Measurements from ENCODE around the gene MYBBP1A. TPM values are rescaled to one million over a fixed set of nuclear protein-coding genes. Genes with fewer than 3 reads are reported as not detected.

Gene MYBBP1A
- total and polyA plus RNA-seq, 9 donors = 12.7 to 71.4 (median 45.5) TPM

- Histone ChIP-seq H3K27me3 (no peaks in the 10 kb centered on the region), H3K36me3 (no peaks in the 10 kb centered on the region), H3K4me1 (ENCODE audit: insufficient read depth) (no peaks in the 10 kb centered on the region), H3K4me3 (no peak overlapping the region), H3K27ac (no peak overlapping the region), H3K9me3 (no peaks in the 10 kb centered on the region)
- intact Hi-C loops (cut with DNase I) = no loop called here
- 88 to 89% (median 89%) methylated on average over 8 of the region's 8 CpGs for WGBS, 3 donors
- TF ChIP-seq EP300 (IDR thresholded peaks at IDR 0.05) (no peak), POLR2A (IDR thresholded peaks at IDR 0.05) (no peak), CTCF (IDR thresholded peaks at IDR 0.05) (no peak)
- DNase-seq = no peak
These were observed 34.1 kb downstream of the MYBBP1A start for GRCh38 chr17:4520894-4521600.

DNA sequence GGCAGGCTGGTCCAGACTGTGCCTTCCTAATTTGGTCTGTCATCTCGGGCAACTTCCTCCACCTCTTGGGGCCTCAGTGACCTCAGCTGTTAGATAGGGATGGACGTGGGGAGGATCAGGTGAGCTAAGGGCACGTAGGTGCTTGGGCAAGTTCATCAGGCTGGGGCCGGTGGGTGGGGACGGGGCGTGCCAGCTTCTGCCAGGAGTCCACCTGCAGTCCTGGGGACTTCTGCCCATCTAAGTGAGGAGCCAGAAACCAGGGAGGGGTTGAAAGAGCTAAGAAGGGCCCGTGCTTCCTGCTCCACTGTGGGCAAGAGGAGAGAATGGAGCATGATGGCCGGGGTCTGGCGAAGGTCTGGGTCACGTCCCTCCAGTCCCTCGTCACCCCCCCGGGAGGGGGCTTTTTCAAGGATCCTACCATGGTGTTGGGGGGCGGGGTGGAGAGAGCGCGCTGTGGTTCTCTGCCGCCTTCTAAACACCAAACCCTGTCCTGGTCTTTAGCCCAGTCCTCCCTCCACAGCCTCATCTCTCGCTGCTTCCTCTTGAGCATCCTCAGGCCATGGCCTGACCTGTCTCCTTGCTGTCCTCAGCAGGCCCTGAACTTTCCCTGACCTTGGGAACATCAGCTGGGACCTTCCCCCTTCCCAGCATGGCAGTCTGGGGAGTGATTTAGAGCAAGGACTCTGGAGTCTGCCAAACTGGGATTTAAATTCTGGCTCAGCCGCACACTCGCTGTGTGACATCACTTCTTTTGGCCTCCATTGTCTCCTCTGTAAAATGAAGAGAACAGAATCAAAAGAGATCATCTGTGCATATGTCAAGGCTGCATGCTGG is 34.9 kb downstream of the MYBBP1A start:
- H3K36me3 ChIP-seq = no peaks in the 10 kb centered on the region
- WGBS, 3 donors = 87 to 93% (median 87%) methylated on average over 19 of the region's 19 CpGs
- no peaks in the 10 kb centered on the region for H3K4me1 ChIP-seq (ENCODE audit: insufficient read depth)
- no peak overlapping the region for H3K27ac ChIP-seq
- H3K27me3 ChIP-seq = no peaks in the 10 kb centered on the region
- no peaks in the 10 kb centered on the region for H3K9me3 ChIP-seq
- TF ChIP-seq EP300 (IDR thresholded peaks at IDR 0.05) = no peak
- no peak for TF ChIP-seq CTCF (IDR thresholded peaks at IDR 0.05)
- TF ChIP-seq POLR2A (IDR thresholded peaks at IDR 0.05) = no peak
- H3K4me3 ChIP-seq = no peak overlapping the region
- DNase-seq = no peak
- intact Hi-C loops (cut with DNase I) = no loop called here

- Histone ChIP-seq H3K4me1 (ENCODE audit: insufficient read depth) (no peaks in the 10 kb centered on the region), H3K9me3 (no peaks in the 10 kb centered on the region), H3K36me3 (no peaks in the 10 kb centered on the region), H3K4me3 (no peak overlapping the region), H3K27me3 (no peaks in the 10 kb centered on the region), H3K27ac (no peak overlapping the region)
- TF ChIP-seq EP300 (IDR thresholded peaks at IDR 0.05) (no peak), CTCF (IDR thresholded peaks at IDR 0.05) (no peak), POLR2A (IDR thresholded peaks at IDR 0.05) (no peak)
- 58 to 72% (median 65%) methylated on average over 14 of the region's 14 CpGs for WGBS, 3 donors
- intact Hi-C loops (cut with DNase I) = no loop called here
- DNase-seq = peak in 2 of 5 donors; percentile 38 to 53
These were observed 35.8 kb downstream of the MYBBP1A start for GRCh38 chr17:4519361-4519788.

DNA sequence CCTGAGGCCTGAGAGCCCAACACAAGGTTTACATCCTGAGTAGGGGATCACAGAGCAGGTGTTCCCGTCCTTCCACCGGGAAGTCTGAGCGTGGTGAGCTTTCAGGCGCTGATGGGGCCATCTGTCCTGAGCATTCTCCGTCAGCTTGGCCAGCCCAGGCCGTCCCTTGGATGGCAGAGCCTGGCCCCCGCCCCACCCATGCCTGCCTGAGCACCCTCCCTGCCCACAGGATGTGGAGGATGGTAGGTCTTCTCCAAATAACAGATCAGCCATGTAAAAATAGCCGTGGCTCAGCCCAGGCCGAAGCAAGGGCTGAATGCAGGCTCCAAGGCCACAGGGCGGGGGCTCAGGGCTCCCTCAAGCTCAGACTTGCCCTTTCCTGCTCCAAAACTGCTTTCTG is 36.3 kb downstream of the MYBBP1A start:
- H3K4me3 ChIP-seq = no peak overlapping the region
- intact Hi-C loops (cut with DNase I) = no loop called here
- TF ChIP-seq CTCF (IDR thresholded peaks at IDR 0.05) (no peak), EP300 (IDR thresholded peaks at IDR 0.05) (no peak), POLR2A (IDR thresholded peaks at IDR 0.05) (no peak)
- no peak overlapping the region for H3K27ac ChIP-seq
- H3K9me3 ChIP-seq = no peaks in the 10 kb centered on the region
- no peak for DNase-seq
- 84 to 86% (median 85%) methylated on average over 10 of the region's 10 CpGs for WGBS, 3 donors
- H3K36me3 ChIP-seq = no peaks in the 10 kb centered on the region
- H3K4me1 ChIP-seq (ENCODE audit: insufficient read depth) = no peaks in the 10 kb centered on the region
- no peaks in the 10 kb centered on the region for H3K27me3 ChIP-seq
